22Rv1 (cell line): ENCODE data around the gene PADI1.

Source experiments
- H3K27ac ChIP-seq: fragments of 450-650 bp; 2 replicates; pipeline ENCODE4 v1.5.1; 2017
- CTCF ChIP-seq: fragments of 450-650 bp; IDR thresholded peaks from 2 replicates; pipeline ENCODE4 v1.5.1; 2017; ENCODE audit warnings: mild to moderate bottlenecking
- ZFX ChIP-seq: fragments of 450-650 bp; IDR thresholded peaks from 2 replicates; pipeline ENCODE4 v1.6.1; 2017; ENCODE audit warnings: antibody characterized with exemption, borderline replicate concordance

The PADI1 gene

DNA sequence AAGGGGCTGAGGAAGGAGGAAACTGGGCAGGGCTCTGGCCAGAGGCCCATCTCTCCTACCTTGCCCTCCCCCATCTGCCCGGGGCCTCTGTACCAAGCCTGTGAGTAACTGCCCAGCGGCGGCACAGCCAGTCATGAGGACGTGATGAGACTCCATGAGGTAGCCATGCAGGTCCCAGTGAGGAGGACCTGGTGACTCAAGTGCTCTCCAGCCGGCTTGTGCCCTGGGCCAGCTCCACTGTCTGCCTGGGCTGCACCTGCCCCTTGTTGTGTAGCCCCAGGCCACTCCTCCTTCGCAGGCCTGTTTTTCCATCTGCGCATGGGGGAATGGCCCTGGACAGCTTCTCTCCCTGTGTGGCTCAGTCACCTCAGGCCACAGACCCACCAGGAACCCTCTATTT is 42.0 kb upstream of the PADI1 start:
- H3K27ac ChIP-seq = no peak overlapping the region
- TF ChIP-seq ZFX (no peak), CTCF (no peak)

- TF ChIP-seq CTCF = no peak
- no peak for TF ChIP-seq ZFX
- no peak overlapping the region for H3K27ac ChIP-seq
Measured at GRCh38 chr1:17163371-17163770, 41.6 kb upstream of the PADI1 start.

GRCh38 chr1:17163789-17164666 is 40.9 kb upstream of the PADI1 start:
- no peak overlapping the region for H3K27ac ChIP-seq
- TF ChIP-seq ZFX (no peak), CTCF (no peak)

DNA sequence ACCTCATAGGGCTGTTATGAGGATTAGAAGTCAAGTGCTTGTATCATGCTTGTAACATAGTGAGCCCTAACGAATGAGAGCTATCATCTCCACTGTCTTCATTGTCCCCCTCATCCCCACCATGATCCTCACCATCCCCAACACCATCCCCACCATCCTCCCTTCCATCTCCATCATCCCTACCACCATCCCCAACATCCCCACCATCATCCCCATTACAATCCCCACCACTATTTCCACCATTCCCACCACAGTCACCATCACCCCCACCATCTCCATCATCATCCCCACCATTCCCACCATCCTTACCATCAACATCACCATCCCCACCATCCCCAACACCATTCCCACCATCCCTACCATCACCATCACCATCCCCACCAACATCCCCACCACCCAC is 39.1 kb upstream of the PADI1 start:
- no peak for TF ChIP-seq CTCF
- H3K27ac ChIP-seq = no peak overlapping the region

DNA sequence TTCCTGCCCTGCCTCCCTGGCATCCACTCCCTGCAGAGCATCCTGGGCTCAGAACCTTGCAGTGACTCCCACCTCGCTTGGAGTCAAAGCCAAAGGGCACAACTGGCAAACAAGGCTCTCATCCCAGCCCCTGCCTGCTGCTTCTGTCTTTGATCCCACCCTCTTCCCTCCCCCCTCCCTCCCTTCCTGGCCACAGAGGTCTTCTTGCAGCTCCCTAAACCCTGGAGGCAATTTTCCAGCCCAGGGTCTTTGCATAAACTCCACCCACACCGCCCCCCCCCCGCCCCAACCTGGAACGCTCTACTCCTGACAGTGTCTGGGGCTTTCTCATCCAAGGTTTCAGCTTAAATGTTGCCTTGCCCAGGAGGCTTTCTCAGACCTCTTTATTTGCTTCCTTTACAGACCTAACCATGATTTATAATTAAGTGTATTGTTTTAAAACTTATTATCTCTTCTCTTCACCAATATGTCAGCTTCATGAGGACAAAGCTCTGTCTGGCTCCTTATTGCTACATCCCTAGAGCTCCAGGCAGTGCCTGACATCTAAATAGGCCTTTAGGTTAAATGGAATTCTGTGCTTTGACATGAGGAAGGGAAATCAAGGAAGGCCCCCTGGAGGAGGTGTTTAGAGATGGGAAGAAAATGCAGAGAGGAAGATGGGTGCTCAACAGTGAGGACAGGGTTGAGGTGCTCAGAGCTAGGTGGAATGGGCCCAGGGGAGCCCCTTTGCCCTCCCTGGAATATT is 37.7 kb upstream of the PADI1 start:
- H3K27ac ChIP-seq = no peak overlapping the region
- TF ChIP-seq ZFX = no peak
- no peak for TF ChIP-seq CTCF

DNA sequence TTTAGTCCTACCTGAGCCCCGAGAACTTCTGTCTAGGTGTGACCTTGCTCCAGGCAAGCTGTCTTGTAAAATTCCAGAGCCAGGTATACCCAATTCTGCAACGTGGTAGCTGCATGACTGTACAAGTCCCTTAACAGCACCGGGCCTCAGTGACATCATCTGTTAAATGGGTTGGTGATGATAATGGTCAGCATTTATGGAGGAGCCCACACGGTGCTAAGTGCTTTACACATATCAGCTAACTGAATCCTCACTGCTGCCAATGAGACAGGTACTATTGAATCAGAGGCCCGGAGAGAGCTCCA is 37.2 kb upstream of the PADI1 start:
- H3K27ac ChIP-seq = no peak overlapping the region
- TF ChIP-seq ZFX (no peak), CTCF (no peak)

DNA sequence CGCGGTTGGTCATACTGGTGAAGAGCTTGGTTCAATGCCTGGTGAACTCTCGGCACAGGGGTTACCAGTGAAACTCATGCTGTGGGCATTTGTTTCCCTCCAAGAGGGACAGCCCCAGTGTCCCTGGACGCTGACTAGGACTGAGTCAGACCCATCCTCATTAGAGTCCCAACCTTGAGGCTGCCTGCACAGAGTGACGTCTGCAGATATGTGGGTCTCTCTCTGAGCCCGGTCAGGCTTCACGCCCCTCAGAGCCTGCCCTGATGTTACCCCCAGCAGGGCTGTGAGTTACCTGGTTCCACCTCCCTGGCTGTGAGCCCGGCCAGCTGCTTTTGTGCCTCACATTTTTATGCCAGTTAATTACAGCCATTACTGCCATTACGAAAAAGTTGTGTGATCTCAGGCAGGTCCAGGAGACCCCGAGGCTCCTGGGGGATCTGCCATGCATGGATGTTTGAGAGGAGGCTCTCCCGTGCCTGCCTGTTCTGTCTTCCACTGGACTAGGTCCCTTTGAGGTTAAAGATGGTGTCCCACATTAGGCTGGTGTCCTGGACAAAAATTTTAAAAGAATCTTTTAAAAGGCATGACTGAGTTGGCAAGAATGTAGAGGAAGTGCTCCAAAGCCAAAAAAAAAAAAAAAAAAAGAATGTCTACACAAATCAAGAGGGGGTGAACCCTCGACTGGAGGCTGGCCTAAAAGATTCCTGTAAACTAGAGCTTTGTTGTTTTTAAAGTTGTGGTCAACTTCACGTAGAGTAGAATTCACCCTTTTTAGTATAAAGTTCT is 36.6 kb upstream of the PADI1 start:
- no peak overlapping the region for H3K27ac ChIP-seq
- no peak for TF ChIP-seq CTCF
- TF ChIP-seq ZFX = no peak
